Measurements from ENCODE around the gene HIGD1A. TPM values are rescaled to one million over a fixed set of nuclear protein-coding genes. Genes with fewer than 3 reads are reported as not detected.

Gene HIGD1A
- total RNA-seq, 1 donor from 2014 or later: 173 TPM

DNA sequence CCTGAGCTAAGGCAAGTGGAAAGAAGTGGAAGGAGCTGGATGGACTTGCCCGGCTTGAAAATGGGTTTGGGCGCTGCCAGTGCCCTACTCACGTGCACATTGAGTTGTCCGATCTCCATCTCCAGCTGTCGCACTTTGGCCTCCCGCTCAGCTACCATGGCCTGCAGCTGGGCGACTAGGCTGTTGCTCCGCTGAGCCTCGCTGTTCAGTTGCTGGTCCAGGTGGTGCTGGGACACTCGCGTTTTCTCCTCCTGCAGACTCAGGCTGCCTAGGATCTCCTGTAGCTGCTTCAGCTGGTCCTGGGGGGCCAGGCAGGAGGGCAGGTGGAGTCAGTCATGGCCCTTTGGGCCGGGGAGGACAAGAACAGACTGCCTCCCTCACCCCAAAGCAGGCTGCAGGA, 68.7 kb downstream of the HIGD1A start:
- H3K4me3 ChIP-seq: no peak overlapping the region
- no peaks in the 10 kb centered on the region for H3K36me3 ChIP-seq
- no peaks in the 10 kb centered on the region for H3K9me3 ChIP-seq
- peak in 1 of 2 donors; percentile 79 for DNase-seq (ENCODE audit: extremely low spot score in 2 of 2)
- intact Hi-C loops (cut with DNase I): no loop called here
- no peak overlapping the region for H3K27ac ChIP-seq
- TF ChIP-seq, protein P1, sequence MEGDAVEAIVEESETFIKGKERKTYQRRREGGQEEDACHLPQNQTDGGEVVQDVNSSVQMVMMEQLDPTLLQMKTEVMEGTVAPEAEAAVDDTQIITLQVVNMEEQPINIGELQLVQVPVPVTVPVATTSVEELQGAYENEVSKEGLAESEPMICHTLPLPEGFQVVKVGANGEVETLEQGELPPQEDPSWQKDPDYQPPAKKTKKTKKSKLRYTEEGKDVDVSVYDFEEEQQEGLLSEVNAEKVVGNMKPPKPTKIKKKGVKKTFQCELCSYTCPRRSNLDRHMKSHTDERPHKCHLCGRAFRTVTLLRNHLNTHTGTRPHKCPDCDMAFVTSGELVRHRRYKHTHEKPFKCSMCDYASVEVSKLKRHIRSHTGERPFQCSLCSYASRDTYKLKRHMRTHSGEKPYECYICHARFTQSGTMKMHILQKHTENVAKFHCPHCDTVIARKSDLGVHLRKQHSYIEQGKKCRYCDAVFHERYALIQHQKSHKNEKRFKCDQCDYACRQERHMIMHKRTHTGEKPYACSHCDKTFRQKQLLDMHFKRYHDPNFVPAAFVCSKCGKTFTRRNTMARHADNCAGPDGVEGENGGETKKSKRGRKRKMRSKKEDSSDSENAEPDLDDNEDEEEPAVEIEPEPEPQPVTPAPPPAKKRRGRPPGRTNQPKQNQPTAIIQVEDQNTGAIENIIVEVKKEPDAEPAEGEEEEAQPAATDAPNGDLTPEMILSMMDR (IDR thresholded peaks at IDR 0.05): no peak
- TF ChIP-seq POLR2AphosphoS5 (IDR thresholded peaks at IDR 0.05; ENCODE audit: insufficient read depth in 1 of 2, low read depth in 1 of 2): no peak
- no peak for TF ChIP-seq POLR2A (IDR thresholded peaks at IDR 0.05)
- H3K27me3 ChIP-seq: no peaks in the 10 kb centered on the region
- H3K4me1 ChIP-seq: no peaks in the 10 kb centered on the region

GRCh38 chr3:42735019-42735418, 69.3 kb downstream of the HIGD1A start:
- Histone ChIP-seq H3K36me3 (no peaks in the 10 kb centered on the region), H3K27me3 (no peaks in the 10 kb centered on the region), H3K4me1 (no peaks in the 10 kb centered on the region), H3K4me3 (no peak overlapping the region), H3K9me3 (no peaks in the 10 kb centered on the region), H3K27ac (no peak overlapping the region)
- intact Hi-C loops (cut with DNase I): no loop called here
- peak in 1 of 2 donors; percentile 94 for DNase-seq (ENCODE audit: extremely low spot score in 2 of 2)
- no peak for TF ChIP-seq POLR2A (IDR thresholded peaks at IDR 0.05)
- TF ChIP-seq, protein P1 (IDR thresholded peaks at IDR 0.05): no peak

- Histone ChIP-seq H3K4me1 (no peaks in the 10 kb centered on the region), H3K9me3 (no peaks in the 10 kb centered on the region), H3K4me3 (no peak overlapping the region), H3K27ac (no peak overlapping the region), H3K36me3 (no peaks in the 10 kb centered on the region), H3K27me3 (no peaks in the 10 kb centered on the region)
- intact Hi-C loops (cut with DNase I): no loop called here
- DNase-seq (ENCODE audit: extremely low spot score in 2 of 2): peak in 1 of 2 donors; percentile 74
- no peak for TF ChIP-seq POLR2A (IDR thresholded peaks at IDR 0.05)
- no peak for TF ChIP-seq POLR2AphosphoS5 (IDR thresholded peaks at IDR 0.05; ENCODE audit: insufficient read depth in 1 of 2, low read depth in 1 of 2)
- TF ChIP-seq, protein P1 (IDR thresholded peaks at IDR 0.05): no peak
Observed at GRCh38 chr3:42734263-42734860, 69.9 kb downstream of the HIGD1A start.

DNA sequence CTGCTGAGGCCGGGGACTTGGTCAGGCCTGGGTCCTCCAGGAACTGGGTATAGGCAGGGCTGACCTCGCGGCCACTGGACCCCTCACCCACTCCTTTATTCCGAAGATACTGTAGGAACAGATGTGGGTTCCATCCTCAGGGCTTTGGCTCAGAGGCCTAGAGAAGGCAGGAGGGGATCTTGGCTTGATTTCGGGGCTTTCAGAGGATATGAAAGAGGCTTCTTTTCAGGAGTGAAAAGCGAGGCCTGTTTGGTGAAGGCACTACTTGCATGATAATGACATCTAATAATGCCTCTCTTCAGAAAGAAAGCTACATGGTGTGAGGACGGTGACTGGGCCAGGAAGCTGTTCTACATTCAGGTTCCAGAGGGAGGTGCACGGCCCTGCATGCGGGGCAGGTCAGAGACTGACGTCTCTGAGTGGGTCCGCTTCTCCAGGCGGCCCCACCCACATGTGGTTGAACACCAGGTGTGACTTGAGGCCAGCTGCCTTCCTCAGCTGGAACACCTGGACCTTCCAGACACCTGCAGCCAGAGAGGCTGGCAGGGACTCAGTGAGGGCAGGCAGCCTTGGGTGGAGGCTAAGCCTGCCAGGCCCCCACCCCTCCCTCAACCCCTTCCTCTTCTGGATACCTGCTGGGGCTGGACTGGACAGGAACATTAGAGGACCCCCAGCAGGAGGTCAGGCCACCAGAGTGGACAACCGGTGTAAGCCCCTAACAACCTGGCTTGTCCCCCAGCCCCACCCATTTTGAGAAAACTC, 70.6 kb downstream of the HIGD1A start:
- intact Hi-C loops (cut with DNase I): no loop called here

More for the DNA sequence above, 70.6 kb downstream of the HIGD1A start:
- DNase-seq (ENCODE audit: extremely low spot score in 2 of 2): peak in 1 of 2 donors; percentile 74
- Histone ChIP-seq H3K4me3 (no peak overlapping the region), H3K27me3 (no peaks in the 10 kb centered on the region), H3K27ac (no peak overlapping the region), H3K9me3 (no peaks in the 10 kb centered on the region), H3K4me1 (no peaks in the 10 kb centered on the region), H3K36me3 (no peaks in the 10 kb centered on the region)
- TF ChIP-seq POLR2A (IDR thresholded peaks at IDR 0.05): no peak
- TF ChIP-seq POLR2AphosphoS5 (IDR thresholded peaks at IDR 0.05; ENCODE audit: insufficient read depth in 1 of 2, low read depth in 1 of 2): no peak
- TF ChIP-seq, protein P1 (IDR thresholded peaks at IDR 0.05): no peak

Small RNA genes lying within 50 kb of the gene (small RNA-seq; reads per million reads assigned to genes)
- gene CCDC13: not detected

Other genes with a start within 250 kb of the HIGD1A start
- gene SEC22C, start 222.5 kb downstream of the HIGD1A start, total RNA-seq: 27.5 TPM
- 19.2 TPM for gene SS18L2, start 213.6 kb downstream of the HIGD1A start, total RNA-seq
- gene NKTR, start 203.8 kb downstream of the HIGD1A start, total RNA-seq: 128 TPM
- 47.9 TPM for gene ZBTB47, start 150.8 kb downstream of the HIGD1A start, total RNA-seq
- gene KLHL40, start 119.0 kb downstream of the HIGD1A start, total RNA-seq: not detected
- not detected for gene HHATL, start 101.7 kb downstream of the HIGD1A start, total RNA-seq
- 1.2 TPM for gene CCDC13, start 31.2 kb downstream of the HIGD1A start, total RNA-seq
- gene ACKR2, start 5.0 kb upstream of the HIGD1A start, total RNA-seq: 7.9 TPM
- not detected for gene CYP8B1, start 71.4 kb upstream of the HIGD1A start, total RNA-seq
- 6.6 TPM for gene ZNF662, start 101.7 kb upstream of the HIGD1A start, total RNA-seq
- gene GASK1A, start 174.8 kb upstream of the HIGD1A start, total RNA-seq: 10.6 TPM

Data from vagina (tissue), 2 donors.